Mammary epithelial cell (primary cell): Measurements from ENCODE around the gene C2orf15.

Experiments used
- EZH2 ChIP-seq: IDR thresholded peaks from 2 replicates; pipeline ENCODE4 v1.6.1; 2012; ENCODE audit warnings: low read length, inconsistent platforms, borderline replicate concordance
- TF ChIP-seq, protein P1 (sequence below), 2 donors: IDR thresholded peaks in 1 of 2; conservative IDR thresholded peaks in 1 of 2; 2 replicates each; pipeline ENCODE4 v1.5.1; 2011 to 2012; ENCODE audit warnings: inconsistent platforms in 2 of 2, low read length in 2 of 2, mild to moderate bottlenecking in 2 of 2, control low read depth in 1 of 2, low read depth in 1 of 2; ENCODE audit not compliant: insufficient read depth in 1 of 2; ENCODE audit errors: extremely low read depth in 1 of 2

DNA sequence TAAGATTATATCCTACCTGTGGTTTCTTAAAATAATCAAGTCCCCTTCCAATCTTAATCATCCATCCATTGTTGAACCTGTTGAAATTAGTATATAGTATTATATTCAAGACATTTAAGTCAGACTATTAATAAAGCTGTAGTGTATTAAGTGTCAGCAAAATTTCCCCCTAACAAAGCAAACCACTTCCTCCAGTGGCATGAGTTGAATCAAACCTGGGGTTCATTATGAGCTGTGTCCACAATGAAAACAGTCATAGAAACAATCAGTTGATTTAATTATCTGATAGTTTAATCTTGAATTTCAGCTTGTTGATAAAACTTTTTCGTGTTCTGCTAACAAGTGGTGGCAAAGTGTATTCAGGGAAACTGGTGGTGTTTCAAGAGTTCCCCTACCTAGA is 28.0 kb downstream of the C2orf15 start:
- TF ChIP-seq, protein P1, sequence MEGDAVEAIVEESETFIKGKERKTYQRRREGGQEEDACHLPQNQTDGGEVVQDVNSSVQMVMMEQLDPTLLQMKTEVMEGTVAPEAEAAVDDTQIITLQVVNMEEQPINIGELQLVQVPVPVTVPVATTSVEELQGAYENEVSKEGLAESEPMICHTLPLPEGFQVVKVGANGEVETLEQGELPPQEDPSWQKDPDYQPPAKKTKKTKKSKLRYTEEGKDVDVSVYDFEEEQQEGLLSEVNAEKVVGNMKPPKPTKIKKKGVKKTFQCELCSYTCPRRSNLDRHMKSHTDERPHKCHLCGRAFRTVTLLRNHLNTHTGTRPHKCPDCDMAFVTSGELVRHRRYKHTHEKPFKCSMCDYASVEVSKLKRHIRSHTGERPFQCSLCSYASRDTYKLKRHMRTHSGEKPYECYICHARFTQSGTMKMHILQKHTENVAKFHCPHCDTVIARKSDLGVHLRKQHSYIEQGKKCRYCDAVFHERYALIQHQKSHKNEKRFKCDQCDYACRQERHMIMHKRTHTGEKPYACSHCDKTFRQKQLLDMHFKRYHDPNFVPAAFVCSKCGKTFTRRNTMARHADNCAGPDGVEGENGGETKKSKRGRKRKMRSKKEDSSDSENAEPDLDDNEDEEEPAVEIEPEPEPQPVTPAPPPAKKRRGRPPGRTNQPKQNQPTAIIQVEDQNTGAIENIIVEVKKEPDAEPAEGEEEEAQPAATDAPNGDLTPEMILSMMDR (conservative IDR thresholded peaks at IDR 0.05 in 1 of 2, IDR thresholded peaks at IDR 0.05 in 1 of 2; ENCODE audit: extremely low read depth in 1 of 2, insufficient read depth in 1 of 2, low read depth in 1 of 2, low read length in 2 of 2), result no peak
- no peak for TF ChIP-seq EZH2
